NCI-H1105 (cell line): Measurements from ENCODE around the gene MILR1.
A peak's percentile ranks its signal among the peaks of the same experiment; 100 is the strongest.
"Not testable (repeated sequence)": the region's sequence is repeated elsewhere in the genome, so short reads cannot be mapped to it uniquely, and the experiment has no call there.

Source experiments
- DNase-seq: peaks from one replicate; lab custom pipeline; 2025; lab: John Stamatoyannopoulos, UW

Gene MILR1

GRCh38 chr17:64471440-64471839, 22.5 kb downstream of the MILR1 start:
- no peak for DNase-seq

GRCh38 chr17:64472564-64472963, 23.6 kb downstream of the MILR1 start:
- DNase-seq: no peak

DNA sequence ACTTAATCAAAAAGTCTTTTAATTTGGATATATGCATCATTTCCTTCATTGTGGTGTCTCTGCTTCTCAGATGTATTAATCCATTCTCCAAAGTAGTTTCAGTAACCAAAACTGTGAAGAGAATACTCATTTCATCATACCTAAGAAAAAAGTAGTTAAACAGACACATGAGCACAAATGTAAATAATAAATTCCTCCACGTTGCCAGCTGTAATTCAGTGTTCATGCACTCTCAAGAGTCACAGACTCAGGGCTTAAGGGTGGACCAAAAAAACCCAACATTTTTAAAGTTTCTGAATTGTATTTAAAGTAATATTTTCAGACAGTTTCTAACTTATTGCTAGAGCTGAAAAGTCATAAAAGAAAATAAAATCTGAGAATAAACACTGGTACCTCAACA, 28.9 kb downstream of the MILR1 start:
- no peak for DNase-seq

- DNase-seq: no peak
Measured at GRCh38 chr17:64480951-64481350, 32.0 kb downstream of the MILR1 start.

DNA sequence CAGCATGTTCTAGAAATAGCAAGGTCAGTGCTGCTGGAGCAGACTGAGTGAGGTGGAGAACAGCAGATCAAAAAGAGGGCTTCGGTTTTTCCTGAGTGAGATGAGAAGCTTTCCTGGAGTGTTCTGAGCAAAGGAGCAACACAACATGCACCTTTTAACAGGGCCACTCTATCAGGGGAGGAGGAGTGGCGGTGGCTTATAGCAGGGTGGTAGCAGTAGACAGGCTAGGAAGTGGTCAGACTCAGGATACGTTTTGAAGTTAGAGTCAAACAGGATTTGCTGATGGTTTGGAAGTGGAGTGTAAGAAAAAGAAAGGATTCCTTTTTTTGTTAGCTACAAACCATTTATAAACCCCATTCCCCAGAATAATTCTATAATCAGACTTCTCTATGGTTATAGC, 35.5 kb downstream of the MILR1 start:
- DNase-seq: no peak

DNA sequence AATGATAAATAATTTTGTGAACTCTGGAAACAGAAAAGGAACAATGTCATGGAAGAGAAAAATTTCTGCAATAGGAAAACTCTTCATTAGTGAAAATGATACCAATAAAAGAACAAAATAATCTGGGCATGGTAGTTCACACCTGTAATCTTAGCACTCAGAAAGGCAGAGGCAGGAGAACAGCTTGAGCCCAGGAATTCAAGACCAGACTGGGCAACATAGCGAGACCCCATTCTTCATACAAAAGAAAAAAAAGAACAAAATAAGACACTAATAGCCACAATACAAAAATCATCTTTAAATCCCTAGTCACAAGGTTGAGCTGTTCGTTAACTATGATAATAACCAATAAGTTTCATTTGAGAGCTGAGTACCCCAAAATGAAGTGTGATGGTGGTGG, 39.4 kb downstream of the MILR1 start:
- no peak for DNase-seq

- DNase-seq: no peak
Measured at GRCh38 chr17:64491034-64491860, 42.3 kb downstream of the MILR1 start.

DNA sequence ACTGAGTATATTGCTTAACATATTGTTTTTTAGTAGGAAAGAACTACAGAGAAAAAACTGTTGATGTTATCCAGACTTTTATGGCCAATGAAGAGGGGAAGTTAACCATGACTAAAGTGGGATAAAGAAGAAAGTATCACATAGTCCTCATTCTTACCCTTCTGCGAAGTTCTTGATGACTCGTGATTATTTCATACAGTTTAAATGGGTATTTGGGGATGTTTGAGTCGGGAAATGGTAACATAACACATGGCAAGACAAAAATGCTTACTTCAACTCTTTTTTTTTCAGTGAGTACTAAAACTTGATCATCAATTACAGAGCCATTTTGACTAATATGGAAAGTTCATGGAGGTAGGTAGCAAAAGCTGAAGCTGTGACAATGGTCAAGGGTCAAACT, 43.1 kb downstream of the MILR1 start:
- no peak for DNase-seq

- no peak for DNase-seq
Measured at GRCh38 chr17:64492481-64493109, 43.7 kb downstream of the MILR1 start.

- no peak for DNase-seq
Measured at GRCh38 chr17:64494121-64494520, 45.2 kb downstream of the MILR1 start.

DNA sequence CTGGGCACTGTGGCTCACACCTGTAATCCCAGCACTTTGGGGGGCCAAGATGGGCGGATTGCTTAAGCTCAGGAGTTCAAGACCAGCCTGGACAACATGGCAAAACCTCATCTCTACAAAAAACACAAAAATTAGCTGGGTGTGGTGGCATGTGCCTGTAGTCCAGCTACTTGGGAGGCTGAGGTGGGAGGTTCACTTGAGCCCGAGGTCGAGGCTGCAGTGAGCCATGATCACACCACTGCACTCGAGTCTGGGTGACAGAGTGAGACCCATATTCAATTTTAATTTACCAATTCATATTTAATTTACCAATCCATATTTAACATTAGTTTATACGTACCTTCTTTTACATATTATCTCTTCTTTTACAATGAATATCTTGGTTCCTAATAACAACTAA, 46.4 kb downstream of the MILR1 start:
- not testable (repeated sequence) for DNase-seq

DNA sequence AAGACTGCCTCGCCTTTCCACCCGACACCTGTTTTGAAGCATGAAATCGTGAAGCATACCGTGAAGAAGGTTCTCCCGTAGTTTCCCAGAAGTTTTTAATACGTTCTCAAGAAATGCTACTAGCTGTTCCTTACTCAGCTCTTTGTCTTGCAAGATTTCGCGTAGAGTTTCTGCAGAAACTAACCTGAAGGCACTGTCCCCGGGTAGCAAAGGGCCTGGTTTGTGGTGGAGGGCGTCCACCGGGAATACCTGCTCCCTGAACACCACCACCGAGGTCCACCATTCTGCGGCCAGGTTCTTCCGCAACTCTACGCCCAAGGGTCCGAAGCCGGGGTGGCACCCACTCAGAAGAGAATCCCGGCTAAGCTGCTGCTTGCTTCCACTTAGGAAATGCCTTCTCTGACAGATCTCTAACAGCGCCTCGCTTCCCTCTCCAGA, 47.5 kb downstream of the MILR1 start:
- DNase-seq: no peak

GRCh38 chr17:64496786-64497564, 48.1 kb downstream of the MILR1 start, which contains the start of gene POLG2:
TSS of gene POLG2 (minus strand) at chr17:64497054. CDS start at chr17:64496968, 86 bp downstream.
- DNase-seq: peak; percentile 89

GRCh38 chr17:64497565-64498035, 48.7 kb downstream of the MILR1 start:
- no peak for DNase-seq

- no peak for DNase-seq
Measured at GRCh38 chr17:64498308-64499203, 49.6 kb downstream of the MILR1 start.

DNA sequence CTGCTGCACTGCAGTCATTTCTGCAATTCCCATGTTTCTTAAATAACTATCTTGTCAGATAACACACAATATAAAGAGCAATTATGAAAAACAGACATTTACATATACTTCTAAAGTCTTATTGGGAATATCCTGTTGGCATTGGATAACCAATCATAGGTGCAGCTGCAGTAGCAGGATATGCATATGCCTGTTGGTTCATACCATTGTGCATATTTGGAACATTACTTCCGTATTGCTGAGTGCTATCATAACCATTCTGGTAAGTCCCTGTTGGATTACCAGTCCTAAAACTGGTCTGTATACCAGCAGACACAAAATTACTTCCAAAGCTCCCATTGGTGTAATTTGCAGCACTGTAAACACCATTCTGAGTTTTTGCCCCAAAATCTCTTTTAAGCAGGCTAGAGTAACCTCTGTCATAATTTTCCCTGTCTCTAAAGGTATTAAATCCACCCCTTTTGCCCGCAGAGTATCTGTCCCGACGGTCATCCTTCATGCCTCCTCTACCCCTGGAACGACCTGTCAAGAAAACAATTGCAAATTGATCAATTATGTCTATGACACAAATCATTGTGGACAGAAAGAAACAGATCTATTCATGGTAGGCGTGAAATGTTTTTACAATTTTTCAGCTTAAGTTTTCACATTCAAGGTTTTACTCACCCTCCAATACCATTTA, 51.0 kb downstream of the MILR1 start:
- no peak for DNase-seq

GRCh38 chr17:64500487-64500859, 51.6 kb downstream of the MILR1 start:
- DNase-seq: no peak

DNA sequence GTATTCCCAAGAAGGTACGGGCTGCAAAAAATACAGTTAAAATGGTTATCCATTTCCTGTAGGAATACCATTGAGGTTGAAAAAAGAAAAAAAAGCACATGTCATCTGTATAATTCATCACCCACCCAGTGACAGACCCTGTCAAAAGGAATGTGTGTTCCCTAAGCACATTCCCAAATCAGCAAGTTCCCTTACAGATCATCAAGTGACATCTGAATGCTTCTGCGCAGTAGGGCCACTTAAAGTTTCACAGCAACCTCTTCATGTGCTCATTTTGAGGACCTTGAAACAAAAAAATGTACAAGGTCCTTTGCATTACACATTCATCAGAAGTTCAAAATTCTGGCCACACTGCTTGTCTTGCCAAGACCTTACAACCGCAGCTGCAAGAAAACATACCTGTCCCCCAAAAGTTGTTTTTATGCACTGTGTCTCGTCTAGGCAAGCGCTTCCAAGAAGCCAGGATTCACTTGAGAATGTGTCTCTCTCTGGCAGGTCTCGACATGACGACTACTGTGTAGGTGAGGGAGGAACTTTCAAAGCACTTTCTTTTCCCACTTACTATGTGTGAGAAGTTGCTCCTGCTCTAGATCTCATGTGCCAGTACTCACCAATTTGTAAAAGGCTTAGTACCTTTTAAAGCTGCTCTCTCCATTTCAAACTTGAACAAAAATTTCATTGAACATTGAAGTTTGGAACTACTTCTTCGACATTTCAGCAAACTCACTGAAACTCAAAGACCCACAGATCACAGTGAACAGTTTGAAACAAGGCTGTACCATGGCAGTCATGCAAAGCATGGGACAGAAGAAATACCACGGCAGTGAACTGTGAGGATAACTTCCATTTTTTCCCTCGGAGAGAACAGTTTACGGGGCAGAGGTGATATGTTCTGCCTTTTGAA, 52.2 kb downstream of the MILR1 start:
- DNase-seq: no peak

DNA sequence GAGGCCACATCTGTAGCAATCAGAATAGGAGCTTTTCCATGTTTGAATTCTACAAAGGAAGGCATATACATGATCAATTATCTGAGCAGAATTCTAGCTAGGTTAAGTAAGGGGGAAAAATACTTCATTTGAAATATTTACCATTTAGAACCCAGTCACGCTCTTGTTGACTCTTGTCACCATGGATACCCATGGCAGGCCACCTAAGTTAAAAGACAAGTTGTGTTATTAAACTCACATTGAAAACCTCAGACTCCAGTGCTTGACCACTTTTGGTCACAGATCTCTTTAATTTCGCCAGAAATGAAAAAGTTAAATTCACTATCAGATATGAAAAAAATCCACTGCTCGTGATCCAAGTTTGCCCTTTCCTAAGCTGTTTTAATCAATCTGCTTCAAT, 53.1 kb downstream of the MILR1 start:
- no peak for DNase-seq

DNA sequence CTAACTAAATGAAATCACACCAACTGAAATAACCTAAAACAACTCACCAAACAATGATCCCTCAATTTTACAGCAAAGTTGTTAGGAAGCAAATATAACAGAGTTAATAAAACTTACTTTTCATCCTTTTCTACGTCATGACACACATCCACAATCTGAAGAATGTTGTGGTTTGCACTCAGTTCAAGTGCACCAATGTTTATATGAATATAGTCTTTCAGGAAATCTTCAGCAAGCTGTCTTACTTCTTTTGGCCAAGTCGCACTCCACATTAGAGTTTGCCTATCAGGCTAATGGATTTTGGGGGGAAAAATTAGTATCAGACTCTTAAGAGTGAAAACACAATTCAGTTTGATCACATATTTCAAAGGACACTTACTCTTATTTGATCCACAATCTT, 53.9 kb downstream of the MILR1 start:
- no peak for DNase-seq
